Measurements from ENCODE around the gene ZNF727.
"Not testable (repeated sequence)": the region's sequence is repeated elsewhere in the genome, so short reads cannot be mapped to it uniquely, and the experiment has no call there.

ZNF727 gene

GRCh38 chr7:64037095-64037494 is 8.1 kb upstream of the ZNF727 start:
- Histone ChIP-seq H3K27me3 (ENCODE audit: insufficient read depth, low read length, poor library complexity) (no peaks in the 10 kb centered on the region), H3K4me2 (ENCODE audit: insufficient read depth, low read length) (no peak overlapping the region), H2AFZ (ENCODE audit: low read depth, low read length) (no peak overlapping the region), H3K4me1 (ENCODE audit: insufficient read depth, low read length) (no peaks in the 10 kb centered on the region), H3K36me3 (ENCODE audit: insufficient read depth, low read length) (no peaks in the 10 kb centered on the region), H3K4me3 (ENCODE audit: low read depth in 1 of 2, low read length in 2 of 2) (no peak overlapping the region), H4K20me1 (ENCODE audit: insufficient read depth, low read length) (no peaks in the 10 kb centered on the region), H3K27ac (ENCODE audit: low read length) (no peak overlapping the region), H3K9ac (ENCODE audit: low read depth, low read length) (no peak overlapping the region), H3K9me3 (ENCODE audit: insufficient read depth, low read length, severe bottlenecking) (peaks cover 47% of the 10 kb centered on the region), H3K79me2 (ENCODE audit: insufficient read depth, low read length) (no peaks in the 10 kb centered on the region)
- DNase-seq, result no peak
- ATAC-seq (ENCODE audit: insufficient read depth, low read depth), result no peak
- TF ChIP-seq CTCF (IDR thresholded peaks at IDR 0.05; ENCODE audit: borderline replicate concordance, extremely low read depth, low read length, poor library complexity, severe bottlenecking), result no peak
- no peak for TF ChIP-seq EZH2 (IDR thresholded peaks at IDR 0.05; ENCODE audit: borderline replicate concordance, low read depth, low read length, severe bottlenecking)

- Histone ChIP-seq H3K9me3 (ENCODE audit: insufficient read depth, low read length, severe bottlenecking) (peaks cover 25% of the 10 kb centered on the region), H3K27me3 (ENCODE audit: insufficient read depth, low read length, poor library complexity) (no peaks in the 10 kb centered on the region)
These were observed 781 bp downstream of the ZNF727 start for GRCh38 chr7:64046041-64046389.

GRCh38 chr7:64077837-64078698 is 32.8 kb downstream of the ZNF727 start:
- not testable (repeated sequence) for H3K27ac ChIP-seq (ENCODE audit: low read length); H2AFZ ChIP-seq (ENCODE audit: low read depth, low read length); H3K4me3 ChIP-seq (ENCODE audit: low read depth in 1 of 2, low read length in 2 of 2); H3K27me3 ChIP-seq (ENCODE audit: insufficient read depth, low read length, poor library complexity); H3K4me1 ChIP-seq (ENCODE audit: insufficient read depth, low read length); H3K9ac ChIP-seq (ENCODE audit: low read depth, low read length); H4K20me1 ChIP-seq (ENCODE audit: insufficient read depth, low read length); H3K79me2 ChIP-seq (ENCODE audit: insufficient read depth, low read length); H3K4me2 ChIP-seq (ENCODE audit: insufficient read depth, low read length); ATAC-seq (ENCODE audit: insufficient read depth, low read depth); DNase-seq
- Histone ChIP-seq H3K9me3 (ENCODE audit: insufficient read depth, low read length, severe bottlenecking) (peaks cover 90% of the 10 kb centered on the region), H3K36me3 (ENCODE audit: insufficient read depth, low read length) (peaks cover 24% of the 10 kb centered on the region; the same call in 1 of the 2 replicates)

More at GRCh38 chr7:64046041-64046389, 781 bp downstream of the ZNF727 start:
- DNase-seq (peak; percentile 22), ATAC-seq (ENCODE audit: insufficient read depth, low read depth) (no peak)
- TF ChIP-seq EZH2 (IDR thresholded peaks at IDR 0.05; ENCODE audit: borderline replicate concordance, low read depth, low read length, severe bottlenecking) (no peak), CTCF (IDR thresholded peaks at IDR 0.05; ENCODE audit: borderline replicate concordance, extremely low read depth, low read length, poor library complexity, severe bottlenecking) (no peak)
- Histone ChIP-seq H3K9ac (ENCODE audit: low read depth, low read length) (peak overlapping the region; percentile 68), H3K4me3 (ENCODE audit: low read depth in 1 of 2, low read length in 2 of 2) (peak overlapping the region; percentile 59 to 79; a peak in 3 of 4 replicates), H3K4me2 (ENCODE audit: insufficient read depth, low read length) (peak overlapping the region; percentile 60), H3K27ac (ENCODE audit: low read length) (peak overlapping the region; percentile 98), H3K79me2 (ENCODE audit: insufficient read depth, low read length) (peaks cover 43% of the 10 kb centered on the region), H4K20me1 (ENCODE audit: insufficient read depth, low read length) (no peaks in the 10 kb centered on the region), H3K36me3 (ENCODE audit: insufficient read depth, low read length) (peaks cover 11% of the 10 kb centered on the region), H3K4me1 (ENCODE audit: insufficient read depth, low read length) (peaks cover 27% of the 10 kb centered on the region), H2AFZ (ENCODE audit: low read depth, low read length) (peak overlapping the region; percentile 87)

- no peak overlapping the region for H3K9ac ChIP-seq (ENCODE audit: low read depth, low read length)
These were observed 33.4 kb downstream of the ZNF727 start for GRCh38 chr7:64078699-64078994.

More at GRCh38 chr7:64078699-64078994, 33.4 kb downstream of the ZNF727 start:
- no peaks in the 10 kb centered on the region for H3K27me3 ChIP-seq (ENCODE audit: insufficient read depth, low read length, poor library complexity)
- H3K4me1 ChIP-seq (ENCODE audit: insufficient read depth, low read length), result no peaks in the 10 kb centered on the region
- no peak for TF ChIP-seq CTCF (IDR thresholded peaks at IDR 0.05; ENCODE audit: borderline replicate concordance, extremely low read depth, low read length, poor library complexity, severe bottlenecking)
- no peak for TF ChIP-seq EZH2 (IDR thresholded peaks at IDR 0.05; ENCODE audit: borderline replicate concordance, low read depth, low read length, severe bottlenecking)
- H3K4me2 ChIP-seq (ENCODE audit: insufficient read depth, low read length), result no peak overlapping the region
- peaks cover 23% of the 10 kb centered on the region; the same call in 1 of the 2 replicates for H3K36me3 ChIP-seq (ENCODE audit: insufficient read depth, low read length)
- H3K79me2 ChIP-seq (ENCODE audit: insufficient read depth, low read length), result no peaks in the 10 kb centered on the region
- H4K20me1 ChIP-seq (ENCODE audit: insufficient read depth, low read length), result no peaks in the 10 kb centered on the region
- no peak overlapping the region for H3K4me3 ChIP-seq (ENCODE audit: low read depth in 1 of 2, low read length in 2 of 2)
- no peak overlapping the region for H3K27ac ChIP-seq (ENCODE audit: low read length)
- peaks cover 91% of the 10 kb centered on the region for H3K9me3 ChIP-seq (ENCODE audit: insufficient read depth, low read length, severe bottlenecking)
- no peak overlapping the region for H2AFZ ChIP-seq (ENCODE audit: low read depth, low read length)
- DNase-seq (no peak), ATAC-seq (ENCODE audit: insufficient read depth, low read depth) (no peak)

Data from DND-41 (cell line).